Hepatocyte (in vitro differentiated cells): ENCODE measurements around the gene DDX17. TPM values are rescaled to one million over a fixed set of nuclear protein-coding genes. Genes with fewer than 3 reads are reported as not detected.

Experiments
- DNase-seq: peaks from one replicate; pipeline ENCODE4 v3.0.0-alpha.2; 2016; ENCODE audit warnings: low spot score
- H2AFZ ChIP-seq: fragments of 200-600 bp; sonication (generic); 2 replicates; pipeline ENCODE4 v1.6.0; 2016; ENCODE audit warnings: antibody characterized with exemption, mild to moderate bottlenecking
- H3K27ac ChIP-seq: fragments of 200-600 bp; sonication (generic); 2 replicates; pipeline ENCODE4 v1.5.1; 2016; ENCODE audit warnings: mild to moderate bottlenecking
- H3K27me3 ChIP-seq: fragments of 200-600 bp; sonication (generic); 2 replicates; pipeline ENCODE4 v1.6.1; 2016
- H3K36me3 ChIP-seq: fragments of 200-600 bp; sonication (generic); replicated peaks from 2 replicates; pipeline ENCODE4 v1.5.1; 2016; ENCODE audit warnings: low read depth; ENCODE audit not compliant: insufficient read depth
- H3K4me1 ChIP-seq: fragments of 200-600 bp; sonication (generic); 2 replicates; pipeline ENCODE4 v1.5.1; 2016; ENCODE audit warnings: mild to moderate bottlenecking, moderate library complexity; ENCODE audit not compliant: insufficient read depth
- H3K4me2 ChIP-seq: fragments of 200-600 bp; sonication (generic); 2 replicates; pipeline ENCODE4 v1.6.0; 2016
- H3K4me3 ChIP-seq: fragments of 200-600 bp; sonication (generic); 2 replicates; pipeline ENCODE4 v1.5.1; 2016; ENCODE audit warnings: mild to moderate bottlenecking
- H3K79me2 ChIP-seq: fragments of 200-600 bp; sonication (generic); 2 replicates; pipeline ENCODE4 v1.6.0; 2017; ENCODE audit warnings: mild to moderate bottlenecking
- H3K9me2 ChIP-seq: fragments of 200-600 bp; sonication (generic); replicated peaks from 2 replicates; pipeline ENCODE4 v1.6.0; 2017; ENCODE audit warnings: mild to moderate bottlenecking; ENCODE audit not compliant: insufficient read depth
- H3K9me3 ChIP-seq: fragments of 200-600 bp; sonication (generic); 2 replicates; pipeline ENCODE4 v1.5.1; 2016; ENCODE audit warnings: low read depth, mild to moderate bottlenecking
- H4K20me1 ChIP-seq: fragments of 200-600 bp; sonication (generic); 2 replicates; pipeline ENCODE4 v1.6.0; 2016; ENCODE audit warnings: mild to moderate bottlenecking; ENCODE audit not compliant: insufficient read depth, poor library complexity, severe bottlenecking
- CTCF ChIP-seq: fragments of 200-600 bp; sonication (generic); IDR thresholded peaks from 2 replicates; pipeline ENCODE4 v1.5.1; 2016; ENCODE audit warnings: antibody characterized with exemption, mild to moderate bottlenecking; ENCODE audit not compliant: poor library complexity
- EZH2 ChIP-seq: fragments of 200-600 bp; sonication (generic); IDR thresholded peaks from 2 replicates; pipeline ENCODE4 v1.6.1; 2016; ENCODE audit warnings: antibody characterized with exemption, mild to moderate bottlenecking, borderline replicate concordance
- EZH2phosphoT487 ChIP-seq: fragments of 200-600 bp; sonication (generic); IDR thresholded peaks from one replicate; pipeline ENCODE4 v1.6.1; 2018; ENCODE audit warnings: antibody characterized with exemption, mild to moderate bottlenecking, low read depth, moderate library complexity; ENCODE audit not compliant: unreplicated experiment, severe bottlenecking
- WGBS: methylation state at CpG from one replicate; pipeline ENCODE4 v1.1.6; 2016; ENCODE audit warnings: low lambda C conversion rate; ENCODE audit errors: missing lambda C conversion rate; 5-methylcytosine and 5-hydroxymethylcytosine counted together
- polyA plus RNA-seq: library from polyadenylated mRNA; unstranded; fragments of >200 nt; fragmentation: Nextera tagmentation; extraction: Ambion mirVana; gene quantifications from 2 replicates; pipeline ENCODE4 v1.2.1, GENCODE V29; 2016
- total RNA-seq: library from RNA; depleted of rRNA; stranded (reverse); fragments of >200 nt; gene quantifications from 2 replicates; pipeline ENCODE4 v1.2.3, GENCODE V29; 2014

DDX17 gene
- total and polyA plus RNA-seq, 2 experiments from 2014 or later = 42.3 to 432 TPM

- H3K79me2 ChIP-seq = peaks cover 66% of the 10 kb centered on the region
- H3K36me3 ChIP-seq = peaks cover 26% of the 10 kb centered on the region
Measured at GRCh38 chr22:38489561-38490145, 16.5 kb downstream of the DDX17 start.

GRCh38 chr22:38489142-38489541 is 17.0 kb downstream of the DDX17 start:
- no peak for TF ChIP-seq EZH2phosphoT487
- TF ChIP-seq EZH2 = no peak
- TF ChIP-seq CTCF = no peak
- H3K4me3 ChIP-seq = no peak overlapping the region
- no peaks in the 10 kb centered on the region for H3K9me2 ChIP-seq
- H3K27ac ChIP-seq = peak overlapping the region; percentile 56
- no peaks in the 10 kb centered on the region for H3K4me1 ChIP-seq
- no peak overlapping the region for H3K4me2 ChIP-seq
- peaks cover 61% of the 10 kb centered on the region for H3K79me2 ChIP-seq
- H3K9me3 ChIP-seq = no peaks in the 10 kb centered on the region
- H3K36me3 ChIP-seq = peaks cover 26% of the 10 kb centered on the region
- DNase-seq = no peak
- no peaks in the 10 kb centered on the region for H3K27me3 ChIP-seq
- H2AFZ ChIP-seq = no peak overlapping the region
- 98% methylated on average over 17 of the region's 17 CpGs for WGBS
- H4K20me1 ChIP-seq = peaks cover 85% of the 10 kb centered on the region

More at GRCh38 chr22:38489561-38490145, 16.5 kb downstream of the DDX17 start:
- peak overlapping the region; percentile 56 for H3K27ac ChIP-seq
- H3K4me1 ChIP-seq = no peaks in the 10 kb centered on the region
- 74% methylated on average over 7 of the region's 7 CpGs for WGBS
- no peak for DNase-seq
- no peak overlapping the region for H2AFZ ChIP-seq
- no peak overlapping the region for H3K4me2 ChIP-seq
- no peaks in the 10 kb centered on the region for H3K27me3 ChIP-seq
- no peak for TF ChIP-seq EZH2phosphoT487
- no peak for TF ChIP-seq CTCF
- no peak for TF ChIP-seq EZH2
- H3K9me2 ChIP-seq = no peaks in the 10 kb centered on the region
- no peaks in the 10 kb centered on the region for H3K9me3 ChIP-seq
- no peak overlapping the region for H3K4me3 ChIP-seq
- H4K20me1 ChIP-seq = peaks cover 90% of the 10 kb centered on the region

GRCh38 chr22:38487946-38488345 is 18.2 kb downstream of the DDX17 start:
- H3K79me2 ChIP-seq = peaks cover 49% of the 10 kb centered on the region
- no peak overlapping the region for H3K4me2 ChIP-seq
- TF ChIP-seq EZH2 (no peak), CTCF (no peak), EZH2phosphoT487 (no peak)
- no peaks in the 10 kb centered on the region for H3K4me1 ChIP-seq
- no peaks in the 10 kb centered on the region for H3K9me3 ChIP-seq
- no peak overlapping the region for H3K27ac ChIP-seq
- no peaks in the 10 kb centered on the region for H3K9me2 ChIP-seq
- DNase-seq = no peak
- H3K36me3 ChIP-seq = peaks cover 16% of the 10 kb centered on the region
- H3K27me3 ChIP-seq = no peaks in the 10 kb centered on the region
- no peak overlapping the region for H2AFZ ChIP-seq
- H4K20me1 ChIP-seq = peaks cover 73% of the 10 kb centered on the region
- WGBS = 93% methylated on average over 6 of the region's 6 CpGs
- no peak overlapping the region for H3K4me3 ChIP-seq

GRCh38 chr22:38485783-38486182 is 20.3 kb downstream of the DDX17 start:
- Histone ChIP-seq H3K9me3 (no peaks in the 10 kb centered on the region), H3K79me2 (peaks cover 37% of the 10 kb centered on the region), H4K20me1 (peaks cover 54% of the 10 kb centered on the region), H3K4me3 (no peak overlapping the region), H3K27me3 (no peaks in the 10 kb centered on the region), H3K27ac (no peak overlapping the region), H3K9me2 (no peaks in the 10 kb centered on the region), H2AFZ (no peak overlapping the region), H3K4me2 (no peak overlapping the region), H3K4me1 (no peaks in the 10 kb centered on the region), H3K36me3 (peaks cover 14% of the 10 kb centered on the region)
- DNase-seq = no peak
- 82% methylated on average over 4 of the region's 5 CpGs for WGBS
- TF ChIP-seq CTCF (no peak), EZH2phosphoT487 (no peak), EZH2 (no peak)
